HG03575 (cell line): ENCODE measurements around the gene BRINP3.
"Not testable (repeated sequence)": the region's sequence is repeated elsewhere in the genome, so short reads cannot be mapped to it uniquely, and the experiment has no call there.

Source experiments
- ATAC-seq: cut with Tn5 transposase; IDR thresholded peaks from one replicate; pipeline ENCODE4 v1.9.1; 2021; ENCODE audit not compliant: unreplicated experiment, insufficient number of reproducible peaks, low FRiP score; ENCODE audit errors: extremely low read depth

Gene BRINP3

GRCh38 chr1:190159146-190159545 lies 318.5 kb downstream of the BRINP3 start:
- ATAC-seq: no peak

GRCh38 chr1:190154744-190155143 lies 322.9 kb downstream of the BRINP3 start:
- ATAC-seq: no peak

GRCh38 chr1:190147616-190148015 lies 330.0 kb downstream of the BRINP3 start:
- no peak for ATAC-seq

GRCh38 chr1:190144650-190145049 lies 333.0 kb downstream of the BRINP3 start:
- ATAC-seq: no peak

- no peak for ATAC-seq
Observed at GRCh38 chr1:190140644-190141043, 337.0 kb downstream of the BRINP3 start.

- ATAC-seq: no peak
Observed at GRCh38 chr1:190138702-190139101, 339.0 kb downstream of the BRINP3 start.

- no peak for ATAC-seq
Observed at GRCh38 chr1:190138266-190138665, 339.4 kb downstream of the BRINP3 start.

GRCh38 chr1:190129366-190129765 lies 348.3 kb downstream of the BRINP3 start:
- ATAC-seq: no peak

GRCh38 chr1:190126728-190127127 lies 350.9 kb downstream of the BRINP3 start:
- no peak for ATAC-seq

GRCh38 chr1:190124068-190124467 lies 353.6 kb downstream of the BRINP3 start:
- no peak for ATAC-seq

DNA sequence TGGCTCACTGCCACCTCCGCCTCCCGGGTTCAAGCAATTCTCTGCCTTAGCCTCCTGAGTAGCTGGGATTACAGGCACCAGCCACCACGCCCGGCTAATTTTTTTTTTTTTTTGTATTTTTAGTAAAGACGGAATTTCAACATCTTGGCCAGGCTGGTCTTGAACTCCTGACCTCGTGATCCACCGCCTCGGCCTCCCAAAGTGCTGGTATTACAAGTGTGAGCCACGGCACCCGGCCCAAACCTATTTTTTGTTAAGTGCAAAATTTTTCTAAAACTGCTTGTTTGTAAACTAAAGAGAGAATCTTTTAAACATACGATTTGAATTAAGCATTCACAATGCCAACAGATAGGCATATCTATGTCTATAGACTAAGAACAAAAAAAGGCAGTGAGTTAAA lies 357.1 kb downstream of the BRINP3 start:
- ATAC-seq: not testable (repeated sequence)

- ATAC-seq: no peak
Observed at GRCh38 chr1:190119683-190120082, 358.0 kb downstream of the BRINP3 start.

GRCh38 chr1:190116921-190117320 lies 360.7 kb downstream of the BRINP3 start:
- no peak for ATAC-seq

- ATAC-seq: no peak
Observed at GRCh38 chr1:190104961-190105360, 372.7 kb downstream of the BRINP3 start.

DNA sequence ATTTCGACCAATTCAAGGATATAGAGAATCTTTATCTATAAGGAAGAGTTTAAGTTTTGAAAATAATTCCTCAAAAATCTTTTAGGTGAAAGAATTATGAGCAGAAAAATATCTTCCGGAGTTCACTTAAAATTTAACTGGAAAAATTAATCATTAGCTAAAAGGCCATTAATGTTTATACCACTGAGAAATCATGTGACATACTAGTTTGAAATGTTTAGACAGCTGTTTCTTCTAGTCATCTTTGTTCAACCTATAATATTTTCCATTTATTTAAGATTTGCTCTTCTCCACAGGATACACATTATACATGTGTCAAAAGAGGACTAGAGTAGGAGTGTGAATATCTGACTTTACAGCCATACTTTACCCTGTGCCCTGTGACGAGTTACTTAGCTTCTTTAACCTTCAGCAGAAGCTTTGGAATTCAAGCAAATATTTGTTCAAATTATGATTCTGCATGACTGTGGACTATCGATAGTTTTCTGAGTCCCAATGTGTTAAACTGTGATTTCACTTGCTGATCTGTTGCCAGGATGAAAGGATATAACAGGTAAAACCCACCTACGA lies 374.8 kb downstream of the BRINP3 start:
- no peak for ATAC-seq

GRCh38 chr1:190101756-190102155 lies 375.9 kb downstream of the BRINP3 start:
- ATAC-seq: no peak

- ATAC-seq: no peak
Observed at GRCh38 chr1:190098756-190099155, 378.9 kb downstream of the BRINP3 start.

DNA sequence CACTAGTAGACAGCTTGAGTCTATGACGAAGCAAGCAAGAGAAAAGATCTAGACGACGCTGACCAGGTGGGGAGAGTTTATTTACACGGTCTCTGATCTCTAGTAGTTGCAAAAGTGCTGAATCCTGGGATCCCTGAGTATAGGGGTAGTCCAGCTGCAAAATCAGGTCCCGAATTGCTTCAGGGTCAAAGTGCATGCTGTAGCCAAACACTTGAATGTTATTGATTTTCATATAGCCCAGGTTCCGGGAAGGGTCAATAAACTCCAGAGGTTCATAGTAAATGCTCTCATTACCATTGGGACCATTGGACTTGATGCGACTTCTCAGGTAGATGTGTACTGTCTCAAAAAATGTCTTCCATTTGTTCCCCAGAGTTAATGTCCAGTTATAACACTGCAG lies 379.6 kb downstream of the BRINP3 start:
- no peak for ATAC-seq

DNA sequence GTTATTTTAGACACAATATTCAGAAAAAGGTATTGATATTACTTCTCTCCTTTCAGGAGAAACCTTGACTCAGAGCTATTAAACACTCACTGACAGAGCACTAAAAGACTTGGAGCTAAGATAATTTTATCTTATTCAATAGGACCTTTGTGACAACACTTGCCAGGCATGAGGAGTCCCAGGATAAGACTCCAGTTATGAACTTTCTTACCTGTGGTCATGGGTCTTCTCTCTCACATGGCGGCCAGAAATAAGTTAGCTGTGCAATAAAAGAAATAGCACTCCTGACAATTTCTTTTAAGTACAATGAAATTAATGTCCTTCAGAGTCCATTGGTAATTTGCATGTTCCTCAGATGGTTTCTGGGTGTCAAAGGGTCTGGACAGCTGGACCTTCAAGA lies 382.1 kb downstream of the BRINP3 start:
- no peak for ATAC-seq

GRCh38 chr1:190084552-190084951 lies 393.1 kb downstream of the BRINP3 start:
- ATAC-seq: no peak

DNA sequence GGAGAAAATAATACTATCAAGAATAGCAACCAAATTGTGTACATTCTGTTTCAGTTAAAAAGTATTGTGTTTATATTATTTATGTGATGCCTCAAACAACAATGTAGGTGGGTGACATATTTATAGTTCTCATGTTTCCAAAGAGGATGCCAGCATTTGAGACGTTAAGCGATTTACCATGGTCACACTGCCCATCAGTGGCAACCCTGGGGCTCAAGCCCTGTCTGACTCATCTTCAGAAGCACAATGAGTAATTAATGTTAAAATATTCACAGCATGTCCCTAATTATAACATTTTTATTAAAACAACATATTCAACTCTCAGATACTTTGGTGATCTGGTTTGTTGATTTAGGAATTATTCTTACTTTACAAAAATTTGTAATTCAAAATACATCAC lies 409.4 kb downstream of the BRINP3 start:
- ATAC-seq: no peak
